ENCODE results near the gene LCE3A. TPM values are rescaled to one million over a fixed set of nuclear protein-coding genes. Genes with fewer than 3 reads are reported as not detected.

Gene LCE3A
- total RNA-seq, 4 donors from 2014 or later: not detected

DNA sequence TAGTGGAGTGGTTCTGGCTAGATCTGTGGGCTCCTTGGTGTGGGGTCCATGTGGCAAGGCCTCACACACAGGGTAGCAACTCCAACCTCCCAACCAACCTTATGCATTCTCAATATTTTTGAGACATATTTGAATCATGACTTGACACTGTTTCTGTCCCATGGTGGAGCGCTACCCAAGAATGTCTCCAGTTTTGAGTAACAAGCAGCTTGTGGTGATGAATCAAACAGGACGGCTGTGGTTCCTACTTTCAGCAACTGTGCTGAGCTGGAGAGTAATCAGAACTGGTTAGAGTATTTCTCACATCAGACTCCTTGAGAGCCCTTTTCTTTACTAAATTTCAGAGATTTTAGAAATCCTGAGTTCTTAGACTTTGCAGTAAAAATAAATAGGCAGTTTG is 45.7 kb downstream of the LCE3A start:
- Histone ChIP-seq H3K4me1 (no peaks in the 10 kb centered on the region), H3K27me3 (no peaks in the 10 kb centered on the region), H3K4me3 (no peak overlapping the region), H3K36me3 (no peaks in the 10 kb centered on the region), H3K27ac (no peak overlapping the region), H3K9me3 (no peaks in the 10 kb centered on the region)
- 81% methylated on average over 2 of the region's 2 CpGs for WGBS
- DNase-seq (ENCODE audit: low spot score in 2 of 2): no peak
- TF ChIP-seq POLR2AphosphoS5 (IDR thresholded peaks at IDR 0.05) (no peak), EP300 (IDR thresholded peaks at IDR 0.05) (no peak), POLR2A (IDR thresholded peaks at IDR 0.05) (no peak), CTCF (IDR thresholded peaks at IDR 0.05) (no peak)

Other genes starting within 250 kb of the LCE3A start
- 10 to 100 TPM in 1 of 4 donors, 1 to 10 TPM in 2, under 1 TPM in 1; 0.72 to 12.6 (median 5.4) TPM for gene CRNN, start 208.8 kb downstream of the LCE3A start, total RNA-seq
- 100 to 1,000 TPM in 3 of 4 donors, 10 to 100 TPM in 1; 41.1 to 222 (median 140) TPM for gene LCE5A, start 112.3 kb downstream of the LCE3A start, total RNA-seq
- gene CRCT1, start 108.6 kb downstream of the LCE3A start, total RNA-seq: 100 to 1,000 TPM in 3 of 4 donors, 10 to 100 TPM in 1; 19.1 to 228 (median 129) TPM
- gene LCE3E, start 56.3 kb downstream of the LCE3A start, total RNA-seq: 10 to 100 TPM in 1 of 4 donors, 1 to 10 TPM in 2, not detected in 1; 4.8 to 19.0 (median 7.4) TPM
- 10 to 100 TPM in 2 of 4 donors, 1 to 10 TPM in 2; 3.7 to 27.1 (median 15.4) TPM for gene LCE3D, start 42.6 kb downstream of the LCE3A start, total RNA-seq
- gene LCE3C, start 22.9 kb downstream of the LCE3A start, total RNA-seq: not detected
- gene LCE3B, start 9.3 kb downstream of the LCE3A start, total RNA-seq: not detected
- 100 to 1,000 TPM in 3 of 4 donors, 10 to 100 TPM in 1; 11.8 to 304 (median 222) TPM for gene LCE2D, start 40.3 kb upstream of the LCE3A start, total RNA-seq
- 100 to 1,000 TPM in 3 of 4 donors, 10 to 100 TPM in 1; 66.5 to 669 (median 515) TPM for gene LCE2C, start 52.2 kb upstream of the LCE3A start, total RNA-seq
- 1,000 to 10,000 TPM in 2 of 4 donors, 100 to 1,000 TPM in 1, 10 to 100 TPM in 1; 91.9 to 1,442 (median 997) TPM for gene LCE2B, start 63.0 kb upstream of the LCE3A start, total RNA-seq
- gene LCE2A, start 75.2 kb upstream of the LCE3A start, total RNA-seq: 100 to 1,000 TPM in 3 of 4 donors, 10 to 100 TPM in 1; 28.2 to 457 (median 159) TPM
- 1 to 10 TPM in 3 of 4 donors, not detected in 1; 3.0 to 7.7 (median 3.6) TPM for gene LCE4A, start 85.1 kb upstream of the LCE3A start, total RNA-seq
- 100 to 1,000 TPM in 3 of 4 donors, 10 to 100 TPM in 1; 20.9 to 138 (median 131) TPM for gene KPRP, start 134.9 kb upstream of the LCE3A start, total RNA-seq
- gene LCE1F, start 152.0 kb upstream of the LCE3A start, total RNA-seq: 10 to 100 TPM in 3 of 4 donors, not detected in 1; 23.4 to 71.3 (median 42.8) TPM
- gene LCE1E, start 163.2 kb upstream of the LCE3A start, total RNA-seq: 10 to 100 TPM in 3 of 4 donors, 1 to 10 TPM in 1; 5.5 to 71.0 (median 29.6) TPM
- gene LCE1D, start 173.6 kb upstream of the LCE3A start, total RNA-seq: 100 to 1,000 TPM in 2 of 4 donors, 10 to 100 TPM in 2; 32.8 to 203 (median 101) TPM
- gene LCE1C, start 183.5 kb upstream of the LCE3A start, total RNA-seq: 1,000 to 10,000 TPM in 3 of 4 donors, 10 to 100 TPM in 1; 73.2 to 1,471 (median 1,283) TPM
- 100 to 1,000 TPM in 3 of 4 donors, 10 to 100 TPM in 1; 29.6 to 197 (median 166) TPM for gene LCE1B, start 188.9 kb upstream of the LCE3A start, total RNA-seq
- gene LCE1A, start 204.4 kb upstream of the LCE3A start, total RNA-seq: 100 to 1,000 TPM in 3 of 4 donors, 10 to 100 TPM in 1; 69.4 to 516 (median 417) TPM
- 10 to 100 TPM in 3 of 4 donors, 1 to 10 TPM in 1; 3.0 to 95.6 (median 55.0) TPM for gene LCE6A, start 219.8 kb upstream of the LCE3A start, total RNA-seq
- gene LCE7A, start 236.9 kb upstream of the LCE3A start, total RNA-seq: not detected